Ishikawa (cell line): ENCODE results near the gene PASD1.

Experiments used
- CEBPB ChIP-seq: IDR thresholded peaks from 2 replicates; pipeline ENCODE4 v1.6.1; 2012
- CREB1 ChIP-seq: IDR thresholded peaks from 2 replicates; pipeline ENCODE4 v1.6.1; 2012; ENCODE audit warnings: low read depth
- EGR1 ChIP-seq: IDR thresholded peaks from 2 replicates; pipeline ENCODE4 v1.6.1; 2012
- EP300 ChIP-seq: IDR thresholded peaks from 2 replicates; pipeline ENCODE4 v1.6.1; 2012; ENCODE audit warnings: borderline replicate concordance
- FOXM1 ChIP-seq: IDR thresholded peaks from 2 replicates; pipeline ENCODE4 v1.6.1; 2012; ENCODE audit warnings: low read depth, borderline replicate concordance
- MAX ChIP-seq: IDR thresholded peaks from 2 replicates; pipeline ENCODE4 v1.6.1; 2012
- NFIC ChIP-seq: IDR thresholded peaks from 2 replicates; pipeline ENCODE4 v1.6.1; 2012
- RAD21 ChIP-seq: IDR thresholded peaks from 2 replicates; pipeline ENCODE4 v1.6.1; 2012; ENCODE audit warnings: low read depth
- REST ChIP-seq: IDR thresholded peaks from 2 replicates; pipeline ENCODE4 v1.6.1; 2012; ENCODE audit warnings: low read depth, mild to moderate bottlenecking
- TAF1 ChIP-seq: IDR thresholded peaks from 2 replicates; pipeline ENCODE4 v1.6.1; 2012; ENCODE audit warnings: low read depth, mild to moderate bottlenecking
- TCF12 ChIP-seq: IDR thresholded peaks from 2 replicates; pipeline ENCODE4 v1.6.1; 2012; ENCODE audit warnings: low read depth
- TEAD4 ChIP-seq: IDR thresholded peaks from 2 replicates; pipeline ENCODE4 v1.6.1; 2012
- USF1 ChIP-seq: IDR thresholded peaks from 2 replicates; pipeline ENCODE4 v1.6.1; 2012
- YY1 ChIP-seq: IDR thresholded peaks from 2 replicates; pipeline ENCODE4 v1.6.1; 2012; ENCODE audit warnings: low read depth
- ZBTB7A ChIP-seq: IDR thresholded peaks from 2 replicates; pipeline ENCODE4 v1.6.1; 2012; ENCODE audit warnings: low read depth

The PASD1 gene

GRCh38 chrX:151563449-151563848 is at the start of gene PASD1:
PASD1 (plus strand) TSS chrX:151563675; CDS start chrX:151601554, 37,879 bp downstream.
- TF ChIP-seq TEAD4 (no peak), ZBTB7A (no peak), EP300 (no peak), YY1 (no peak), CEBPB (no peak), TCF12 (no peak), NFIC (no peak), RAD21 (no peak), TAF1 (no peak), EGR1 (no peak), CREB1 (no peak), REST (no peak), MAX (no peak), USF1 (no peak)

- TF ChIP-seq TAF1 (no peak), TEAD4 (no peak), EGR1 (no peak), ZBTB7A (no peak), CEBPB (no peak)
Observed at GRCh38 chrX:151515237-151515636, 48.2 kb upstream of the PASD1 start.

- no peak for TF ChIP-seq MAX
- no peak for TF ChIP-seq TEAD4
- TF ChIP-seq CREB1 = no peak
- TF ChIP-seq USF1 = no peak
- no peak for TF ChIP-seq TCF12
- TF ChIP-seq CEBPB = no peak
- no peak for TF ChIP-seq TAF1
- no peak for TF ChIP-seq EP300
- no peak for TF ChIP-seq EGR1
- TF ChIP-seq FOXM1 = no peak
- TF ChIP-seq ZBTB7A = no peak
- no peak for TF ChIP-seq REST
- no peak for TF ChIP-seq YY1
- TF ChIP-seq NFIC = no peak
Observed at GRCh38 chrX:151516538-151517187, 46.8 kb upstream of the PASD1 start.

GRCh38 chrX:151517421-151517820 is 46.1 kb upstream of the PASD1 start:
- TF ChIP-seq YY1 = no peak
- no peak for TF ChIP-seq ZBTB7A
- TF ChIP-seq REST = no peak
- TF ChIP-seq EGR1 = no peak
- TF ChIP-seq TEAD4 = no peak

GRCh38 chrX:151523351-151523750 is 40.1 kb upstream of the PASD1 start:
- TF ChIP-seq EGR1 = no peak
- no peak for TF ChIP-seq REST
- TF ChIP-seq CREB1 = no peak
- TF ChIP-seq EP300 = no peak
- TF ChIP-seq TCF12 = no peak
- TF ChIP-seq USF1 = no peak
- TF ChIP-seq FOXM1 = no peak
- no peak for TF ChIP-seq ZBTB7A
- TF ChIP-seq YY1 = no peak
- TF ChIP-seq TAF1 = no peak
- TF ChIP-seq NFIC = no peak
- no peak for TF ChIP-seq CEBPB
- no peak for TF ChIP-seq MAX
- TF ChIP-seq RAD21 = no peak
